Measurements from ENCODE around the gene LIPT2. TPM values are rescaled to one million over a fixed set of nuclear protein-coding genes. Genes with fewer than 3 reads are reported as not detected.

The LIPT2 gene
- total and polyA plus RNA-seq, 8 donors, result 0.71 to 4.1 (median 1.6) TPM

GRCh38 chr11:74444173-74444826 lies 49.2 kb downstream of the LIPT2 start:
- no peak for TF ChIP-seq CTCF (IDR thresholded peaks at IDR 0.05)
- H3K4me3 ChIP-seq, result no peak overlapping the region
- WGBS, 2 donors, result 54 to 57% methylated on average over 9 of the region's 9 CpGs
- H3K27me3 ChIP-seq, result no peaks in the 10 kb centered on the region
- DNase-seq, result peak in 4 of 6 donors; percentile 53 to 83 (median 65)
- H3K9me3 ChIP-seq, result no peaks in the 10 kb centered on the region
- FAIRE-seq, result no peak
- peaks cover 18 to 28% (median 24%) of the 10 kb centered on the region in 3 donors for H3K4me1 ChIP-seq
- no peaks in the 10 kb centered on the region for H3K36me3 ChIP-seq
- intact Hi-C loops (cut with DNase I), result loop anchor here in 1 of 3 donors (5.0 kb wide), 1 partner anchor 192 kb away; no protein-coding TSS in a partner anchor
- H3K27ac ChIP-seq, result peak overlapping the region in 1 of 4 donors; percentile 67
- ATAC-seq, result peak; percentile 45 to 77 (median 68)

- 22 to 28% methylated on average over 8 of the region's 8 CpGs for WGBS, 2 donors
- peaks cover 18 to 28% (median 24%) of the 10 kb centered on the region in 3 donors for H3K4me1 ChIP-seq
- FAIRE-seq (no peak), DNase-seq (peak in 5 of 6 donors; percentile 61 to 81 (median 73)), ATAC-seq (peak; percentile 92 to 95 (median 93))
- no peaks in the 10 kb centered on the region for H3K36me3 ChIP-seq
- H3K4me3 ChIP-seq, result no peak overlapping the region
- peak overlapping the region; percentile 19 to 72 (median 46) for H3K27ac ChIP-seq
- H3K27me3 ChIP-seq, result no peaks in the 10 kb centered on the region
- intact Hi-C loops (cut with DNase I), result loop anchor here in 1 of 3 donors (5.0 kb wide), 1 partner anchor 191 kb away; no protein-coding TSS in a partner anchor
- TF ChIP-seq CTCF (IDR thresholded peaks at IDR 0.05), result peak in 1 of 4 donors; percentile 21
- H3K9me3 ChIP-seq, result no peaks in the 10 kb centered on the region
Observed at GRCh38 chr11:74443071-74443864, 50.3 kb downstream of the LIPT2 start.

- no peaks in the 10 kb centered on the region for H3K9me3 ChIP-seq
- FAIRE-seq (no peak), ATAC-seq (peak; percentile 62 to 85 (median 76)), DNase-seq (no peak)
- H3K36me3 ChIP-seq, result no peaks in the 10 kb centered on the region
- no peaks in the 10 kb centered on the region for H3K27me3 ChIP-seq
- intact Hi-C loops (cut with DNase I), result loop anchor here in 1 of 3 donors (5.0 kb wide), 1 partner anchor 190 kb away; no protein-coding TSS in a partner anchor
- H3K4me3 ChIP-seq, result no peak overlapping the region
- H3K27ac ChIP-seq, result peak overlapping the region; percentile 19 to 72 (median 46)
- TF ChIP-seq CTCF (IDR thresholded peaks at IDR 0.05), result no peak
- peaks cover 18 to 25% (median 22%) of the 10 kb centered on the region in 3 donors for H3K4me1 ChIP-seq
- WGBS, 2 donors, result 14 to 21% methylated on average over 3 of the region's 3 CpGs
Observed at GRCh38 chr11:74442636-74443035, 50.9 kb downstream of the LIPT2 start.

Other genes with a start within 250 kb of the LIPT2 start
- gene P4HA3, start 182.1 kb downstream of the LIPT2 start, total RNA-seq, result under 1 TPM in 3 of 6 donors, not detected in 3; 0.20 to 0.94 (median 0.92) TPM
- under 1 TPM; 0.19 to 0.38 TPM for gene P4HA3, start 182.1 kb downstream of the LIPT2 start, polyA plus RNA-seq
- 1 to 10 TPM; 2.2 to 9.5 (median 4.2) TPM for gene PGM2L1, start 95.3 kb downstream of the LIPT2 start, total RNA-seq
- gene PGM2L1, start 95.3 kb downstream of the LIPT2 start, polyA plus RNA-seq, result 1 to 10 TPM in 1 of 2 donors, under 1 TPM in 1; 0.96 to 1.9 TPM
- gene KCNE3, start 26.2 kb downstream of the LIPT2 start, total RNA-seq, result 10 to 100 TPM in 1 of 6 donors, 1 to 10 TPM in 5; 4.2 to 10.9 (median 6.1) TPM
- gene KCNE3, start 26.2 kb downstream of the LIPT2 start, polyA plus RNA-seq, result 1 to 10 TPM; 4.1 to 4.4 TPM
- gene POLD3, start 98.9 kb upstream of the LIPT2 start, total RNA-seq, result 10 to 100 TPM in 3 of 6 donors, 1 to 10 TPM in 3; 7.9 to 14.0 (median 10.2) TPM
- gene POLD3, start 98.9 kb upstream of the LIPT2 start, polyA plus RNA-seq, result 1 to 10 TPM; 7.2 to 8.6 TPM
- 1 to 10 TPM in 2 of 6 donors, under 1 TPM in 3, not detected in 1; 0.72 to 6.9 (median 0.82) TPM for gene CHRDL2, start 237.7 kb upstream of the LIPT2 start, total RNA-seq
- gene CHRDL2, start 237.7 kb upstream of the LIPT2 start, polyA plus RNA-seq, result 1 to 10 TPM; 2.0 to 3.8 TPM

All from pancreas (tissue), 10 donors.